BE2C (cell line): Measurements from ENCODE around the gene MTHFR.

Experiments used
- DNase-seq: peaks from one replicate; pipeline ENCODE4 v3.0.0-alpha.2; 2020
- H3K27me3 ChIP-seq: fragments of 250-450 bp; sonication (Bioruptor Pico); 2 replicates; pipeline ENCODE4 v1.5.1; 2020; ENCODE audit warnings: mild to moderate bottlenecking
- H3K36me3 ChIP-seq: fragments of 250-450 bp; sonication (Bioruptor Pico); 2 replicates; pipeline ENCODE4 v1.5.1; 2020; ENCODE audit warnings: mild to moderate bottlenecking
- H3K4me1 ChIP-seq: fragments of 250-450 bp; sonication (Bioruptor Pico); 2 replicates; pipeline ENCODE4 v1.5.1; 2020
- H3K4me3 ChIP-seq: 2 replicates; pipeline ENCODE4 v1.5.1; 2011; ENCODE audit warnings: low read depth, low read length
- H3K9me3 ChIP-seq: fragments of 250-450 bp; sonication (Bioruptor Pico); 2 replicates; pipeline ENCODE4 v1.5.1; 2020
- CTCF ChIP-seq: IDR thresholded peaks from 2 replicates; pipeline ENCODE4 v1.5.1; 2012; ENCODE audit warnings: mild to moderate bottlenecking, low read depth, low read length

The MTHFR gene

DNA sequence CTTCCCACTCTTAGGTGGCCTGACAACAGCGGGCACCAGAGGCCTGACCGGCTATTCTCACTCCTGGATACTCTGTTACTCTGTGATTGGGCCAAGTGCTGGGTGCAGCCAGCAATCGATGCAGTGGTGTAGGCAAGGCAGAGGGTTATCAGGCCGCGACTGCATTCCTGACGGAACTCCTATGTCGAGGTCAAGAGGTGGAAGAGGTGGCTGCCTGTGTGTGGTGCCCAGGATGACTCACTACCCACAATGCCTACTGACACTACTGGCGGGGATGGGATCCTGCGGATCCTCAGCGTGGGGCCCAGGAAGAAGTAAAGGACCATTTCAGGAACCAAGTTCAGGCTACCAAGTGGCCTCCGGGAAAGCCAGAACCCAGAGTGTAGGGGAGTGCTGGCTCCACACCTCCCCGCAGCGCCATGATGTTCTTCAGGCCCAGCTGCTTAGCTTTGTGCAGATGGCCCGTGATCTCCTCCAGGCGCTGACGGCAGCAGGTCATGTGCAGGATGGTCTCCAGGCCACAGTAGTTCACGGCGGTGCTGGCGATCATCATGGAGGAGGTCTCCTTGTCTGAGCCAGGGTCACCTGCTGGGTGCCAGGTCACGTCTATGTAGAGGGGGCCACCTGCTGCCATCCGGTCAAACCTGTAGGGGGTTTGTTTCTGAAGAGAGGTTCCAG, 4.9 kb downstream of the MTHFR start:
- no peak for DNase-seq
- Histone ChIP-seq H3K36me3 (no peaks in the 10 kb centered on the region), H3K9me3 (no peaks in the 10 kb centered on the region), H3K4me3 (no peak overlapping the region), H3K27me3 (no peaks in the 10 kb centered on the region), H3K4me1 (0 out of 2 replicates have a peak, but pooled peaks cover 3% of the 10 kb centered on the region)
- TF ChIP-seq CTCF = no peak

DNA sequence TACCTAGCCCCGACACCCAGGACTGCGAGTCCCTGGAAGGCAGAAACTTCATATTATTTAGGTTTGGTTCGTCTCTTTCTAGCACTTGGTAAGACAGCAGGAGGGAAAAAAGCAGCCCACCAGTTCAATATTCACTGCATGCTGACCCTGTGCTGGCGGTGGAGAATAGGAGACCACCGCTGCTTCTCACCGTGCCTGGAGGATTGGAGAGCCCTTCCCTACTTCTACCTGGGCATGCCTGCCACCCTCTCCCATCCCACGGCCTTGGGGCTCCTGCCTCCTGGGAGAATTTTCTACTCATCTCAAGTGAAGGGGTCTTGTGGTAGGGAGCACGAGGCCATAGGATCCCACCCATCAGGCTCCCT, 5.4 kb downstream of the MTHFR start:
- 0 out of 2 replicates have a peak, but pooled peaks cover 3% of the 10 kb centered on the region for H3K4me1 ChIP-seq
- TF ChIP-seq CTCF = no peak
- no peaks in the 10 kb centered on the region for H3K9me3 ChIP-seq
- no peaks in the 10 kb centered on the region for H3K36me3 ChIP-seq
- no peak for DNase-seq
- no peaks in the 10 kb centered on the region for H3K27me3 ChIP-seq
- H3K4me3 ChIP-seq = no peak overlapping the region

GRCh38 chr1:11799896-11800295, 5.9 kb downstream of the MTHFR start:
- H3K9me3 ChIP-seq = no peaks in the 10 kb centered on the region
- H3K4me1 ChIP-seq = 0 out of 2 replicates have a peak, but pooled peaks cover 3% of the 10 kb centered on the region
- H3K36me3 ChIP-seq = no peaks in the 10 kb centered on the region
- no peak overlapping the region for H3K4me3 ChIP-seq
- no peak for DNase-seq
- H3K27me3 ChIP-seq = no peaks in the 10 kb centered on the region
- TF ChIP-seq CTCF = no peak

DNA sequence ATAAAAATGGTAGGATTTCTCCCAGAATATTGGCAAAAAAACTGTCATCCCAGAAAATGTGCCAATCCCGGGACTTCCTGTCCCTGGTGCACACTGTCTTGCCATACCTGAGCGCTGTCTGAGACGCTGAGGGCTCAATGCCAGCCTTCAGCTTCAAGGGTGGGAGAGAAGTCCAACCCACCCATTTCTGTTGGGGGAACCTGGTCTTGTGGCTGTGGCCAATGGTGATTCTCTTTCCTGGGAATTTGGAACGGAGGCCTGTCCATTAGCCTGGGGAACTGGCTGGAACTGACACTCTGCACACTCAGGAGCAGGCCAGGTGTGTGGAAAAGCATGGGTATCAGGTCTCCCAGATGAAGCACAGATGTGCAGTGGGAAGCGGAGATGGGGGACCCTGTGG, 6.7 kb downstream of the MTHFR start:
- no peaks in the 10 kb centered on the region for H3K36me3 ChIP-seq
- 0 out of 2 replicates have a peak, but pooled peaks cover 3% of the 10 kb centered on the region for H3K4me1 ChIP-seq
- H3K4me3 ChIP-seq = no peak overlapping the region
- H3K27me3 ChIP-seq = no peaks in the 10 kb centered on the region
- no peak for TF ChIP-seq CTCF
- no peaks in the 10 kb centered on the region for H3K9me3 ChIP-seq
- no peak for DNase-seq

DNA sequence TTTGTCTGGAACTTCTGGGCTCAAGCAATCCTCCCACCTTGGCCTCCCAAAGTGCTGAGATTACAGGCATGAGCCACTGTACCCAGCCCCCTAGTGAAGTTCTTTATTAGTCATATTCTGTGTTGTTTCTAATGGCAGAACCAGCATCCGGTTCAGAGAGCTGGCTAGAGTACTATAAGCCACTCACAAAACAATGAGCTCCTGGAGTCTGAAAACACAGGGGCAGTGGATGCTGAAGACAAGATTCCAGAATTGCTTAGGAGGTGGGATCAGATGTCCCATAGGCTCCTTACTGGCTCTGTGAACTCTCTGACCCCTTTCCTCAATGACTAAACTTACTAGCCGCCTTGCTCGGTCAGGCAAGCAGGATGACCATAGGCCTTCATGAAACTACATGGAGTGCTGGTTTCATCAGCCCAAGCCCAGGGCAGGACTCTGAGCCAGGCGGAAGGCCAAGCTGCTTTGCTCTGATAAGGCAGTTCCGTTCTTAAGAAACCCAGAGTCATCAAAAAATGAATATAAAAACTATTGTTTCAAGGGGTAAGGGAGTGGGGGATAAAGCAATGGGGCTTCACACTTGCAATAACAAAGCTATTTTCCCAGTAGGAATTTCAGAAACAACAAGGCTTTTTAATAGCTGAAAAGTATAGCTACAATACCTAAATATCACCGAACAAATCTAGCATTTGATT, 8.1 kb downstream of the MTHFR start:
- TF ChIP-seq CTCF = no peak
- Histone ChIP-seq H3K4me3 (no peak overlapping the region), H3K9me3 (no peaks in the 10 kb centered on the region), H3K36me3 (no peaks in the 10 kb centered on the region), H3K27me3 (no peaks in the 10 kb centered on the region), H3K4me1 (no peaks in the 10 kb centered on the region)
- no peak for DNase-seq
